Gastrocnemius medialis (tissue), 4 donors: ENCODE measurements around the gene IKBKE. TPM values are rescaled to one million over a fixed set of nuclear protein-coding genes. Genes with fewer than 3 reads are reported as not detected.

ENCODE experiments used
- ATAC-seq, 2 donors: fragments of 150-250 bp; one replicate each; pipeline ENCODE4 v1.9.1; 2016
- DNase-seq, 2 donors: peaks; one replicate each; pipeline ENCODE4 v3.0.0-alpha.2; 2019
- H3K27ac ChIP-seq, 4 donors: fragments of 200-600 bp; sonication (generic); 1 replicate in 1 of 4; 2 replicates in 3 of 4; pipeline ENCODE4 v1.5.1; 2016 to 2018; ENCODE audit warnings: mild to moderate bottlenecking in 2 of 4, moderate library complexity in 1 of 4
- H3K27me3 ChIP-seq, 3 donors: fragments of 200-600 bp; sonication (generic) in 2 of 3; 1 replicate in 1 of 3; 2 replicates in 2 of 3; pipeline versions ENCODE4 v1.5.1 to v1.6.0; 2016 to 2019; ENCODE audit warnings: mild to moderate bottlenecking in 1 of 3, moderate library complexity in 1 of 3
- H3K36me3 ChIP-seq, 2 donors: fragments of 200-600 bp; sonication (generic) in 1 of 2; one replicate each; pipeline ENCODE4 v1.5.1; 2017 to 2018
- H3K4me1 ChIP-seq, 2 donors: fragments of 200-600 bp; sonication (generic) in 1 of 2; one replicate each; pipeline ENCODE4 v1.5.1; 2016 to 2017; ENCODE audit warnings: mild to moderate bottlenecking in 2 of 2
- H3K4me3 ChIP-seq, 4 donors: fragments of 200-600 bp; sonication (generic) in 3 of 4; 1 replicate in 1 of 4; 2 replicates in 3 of 4; pipeline ENCODE4 v1.5.1; 2016 to 2019; ENCODE audit warnings: mild to moderate bottlenecking in 2 of 4
- H3K9me3 ChIP-seq, 3 donors: fragments of 200-600 bp; sonication (generic) in 2 of 3; 1 replicate in 1 of 3; 2 replicates in 2 of 3; pipeline ENCODE4 v1.5.1; 2016 to 2019
- CTCF ChIP-seq, 5 experiments: fragments of 450-650 bp in 3 of 5; fragments of 200-600 bp in 2 of 5; sonication (generic) in 2 of 5; IDR thresholded peaks in 4 of 5; conservative IDR thresholded peaks in 1 of 5; 1 replicate in 4 of 5; 2 replicates in 1 of 5; pipeline ENCODE4 v1.5.1; 2016 to 2019; ENCODE audit warnings: antibody characterized with exemption in 5 of 5, mild to moderate bottlenecking in 3 of 5, moderate library complexity in 3 of 5
- POLR2A ChIP-seq, 2 donors: fragments of 450-650 bp; IDR thresholded peaks; one replicate each; pipeline ENCODE4 v1.6.1; 2017; ENCODE audit warnings: antibody characterized with exemption in 2 of 2, mild to moderate bottlenecking in 2 of 2, moderate library complexity in 2 of 2
- in situ Hi-C, 4 donors: fragments of 200-750 bp; cut with MboI; loops; one replicate each; pipeline versions ENCODE4 v1.15.0 to v1.8.0; 2017; ENCODE audit warnings: low sequenced_read_pairs in 4 of 4
- intact Hi-C: fragments of 100-400 bp; cut with DNase I; formaldehyde crosslinking; loops from one replicate; pipeline ENCODE4 v1.15.1; 2023; ENCODE audit warnings: low total_unique reads
- total RNA-seq, 4 donors: library from RNA; depleted of rRNA; stranded (reverse); fragments of >200 nt; gene quantifications; one replicate each; pipeline versions ENCODE4 v1.1.0 to v1.2.3, GENCODE V29; 2016

Gene IKBKE
- total RNA-seq, 4 donors from 2014 or later = 0.81 to 1.1 (median 0.84) TPM; not detected in 1

DNA sequence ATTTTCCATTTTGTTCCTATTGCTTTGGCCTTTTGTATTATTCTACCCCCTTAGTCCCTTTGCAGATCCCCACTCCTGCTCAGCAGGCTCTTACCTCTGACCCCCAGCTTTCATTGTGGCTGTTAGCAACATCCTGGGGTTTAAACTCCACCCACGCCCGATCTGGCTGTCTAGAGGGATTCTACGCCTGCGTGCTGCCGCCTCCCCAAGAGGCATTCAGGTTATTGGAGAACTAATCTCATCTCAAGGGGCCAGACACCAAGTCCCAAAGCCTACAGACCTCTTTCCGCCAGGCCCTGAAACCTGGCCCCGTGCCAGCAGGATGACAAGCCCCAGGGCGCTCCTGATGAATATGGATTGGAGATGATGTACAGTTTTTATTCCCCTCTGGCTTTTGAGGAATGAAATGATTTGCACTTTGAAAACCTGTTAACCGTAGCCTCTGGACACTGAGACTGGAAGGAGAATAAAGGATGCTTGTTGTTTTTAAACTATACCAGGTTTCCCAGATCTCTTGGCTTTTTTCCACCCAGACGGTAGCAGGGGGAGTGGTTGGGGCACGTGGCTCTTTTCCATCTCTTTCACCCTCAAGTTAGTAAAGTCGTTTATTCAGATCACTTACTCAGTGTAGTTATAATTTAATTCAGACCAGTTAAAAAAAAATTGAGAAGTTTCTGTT lies 14.5 kb upstream of the IKBKE start:
- Histone ChIP-seq H3K4me1 (peaks cover 3 to 18% of the 10 kb centered on the region in 2 donors), H3K36me3 (no peaks in the 10 kb centered on the region), H3K9me3 (no peaks in the 10 kb centered on the region), H3K27ac (no peak overlapping the region), H3K27me3 (no peaks in the 10 kb centered on the region), H3K4me3 (no peak overlapping the region)
- DNase-seq = no peak
- no peak for ATAC-seq
- in situ Hi-C loops (no loop called here), intact Hi-C loops (no loop called here)
- TF ChIP-seq CTCF (IDR thresholded peaks at IDR 0.05 in 4 of 5, conservative IDR thresholded peaks at IDR 0.05 in 1 of 5) = no peak
- no peak for TF ChIP-seq POLR2A (IDR thresholded peaks at IDR 0.05)

- no peak overlapping the region for H3K27ac ChIP-seq
- no peaks in the 10 kb centered on the region for H3K27me3 ChIP-seq
- H3K4me3 ChIP-seq = no peak overlapping the region
- intact Hi-C loops = no loop called here
- peaks cover 3 to 25% of the 10 kb centered on the region in 2 donors for H3K4me1 ChIP-seq
- no peaks in the 10 kb centered on the region for H3K9me3 ChIP-seq
- DNase-seq = no peak
- ATAC-seq = no peak
- TF ChIP-seq POLR2A (IDR thresholded peaks at IDR 0.05) = no peak
- TF ChIP-seq CTCF (IDR thresholded peaks at IDR 0.05 in 4 of 5, conservative IDR thresholded peaks at IDR 0.05 in 1 of 5) = no peak
- in situ Hi-C loops = no loop called here
- no peaks in the 10 kb centered on the region for H3K36me3 ChIP-seq
Observed at GRCh38 chr1:206456577-206457370, 13.5 kb upstream of the IKBKE start.

- Histone ChIP-seq H3K9me3 (no peaks in the 10 kb centered on the region), H3K4me1 (peaks cover 3 to 25% of the 10 kb centered on the region in 2 donors), H3K27me3 (no peaks in the 10 kb centered on the region), H3K36me3 (no peaks in the 10 kb centered on the region), H3K27ac (peak overlapping the region in 1 of 4 donors; percentile 10), H3K4me3 (no peak overlapping the region)
- ATAC-seq = no peak
- intact Hi-C loops (no loop called here), in situ Hi-C loops (no loop called here)
- no peak for DNase-seq
- no peak for TF ChIP-seq POLR2A (IDR thresholded peaks at IDR 0.05)
- TF ChIP-seq CTCF (IDR thresholded peaks at IDR 0.05 in 4 of 5, conservative IDR thresholded peaks at IDR 0.05 in 1 of 5) = no peak
Observed at GRCh38 chr1:206457408-206458120, 12.7 kb upstream of the IKBKE start.

GRCh38 chr1:206459703-206460102 lies 10.6 kb upstream of the IKBKE start:
- in situ Hi-C loops = no loop called here
- no peak overlapping the region for H3K4me3 ChIP-seq
- H3K36me3 ChIP-seq = no peaks in the 10 kb centered on the region
- TF ChIP-seq CTCF (IDR thresholded peaks at IDR 0.05 in 4 of 5, conservative IDR thresholded peaks at IDR 0.05 in 1 of 5) (no peak), POLR2A (IDR thresholded peaks at IDR 0.05) (no peak)
- DNase-seq = no peak
- peak overlapping the region; percentile 43 to 79 (median 68) for H3K27ac ChIP-seq
- no peak for ATAC-seq
- H3K4me1 ChIP-seq = peaks cover 3 to 25% of the 10 kb centered on the region in 2 donors
- H3K9me3 ChIP-seq = no peaks in the 10 kb centered on the region
- intact Hi-C loops = no loop called here
- no peaks in the 10 kb centered on the region for H3K27me3 ChIP-seq
